Panc1 (cell line): ENCODE data around the gene SH3D21.

Experiments used
- CTCF ChIP-seq: fragments of 450-650 bp; IDR thresholded peaks from 2 replicates; pipeline ENCODE4 v1.5.1; 2017; ENCODE audit warnings: mild to moderate bottlenecking
- POLR2AphosphoS5 ChIP-seq: IDR thresholded peaks from 2 replicates; pipeline ENCODE4 v1.6.1; 2012; ENCODE audit warnings: mild to moderate bottlenecking, low read depth, low read length, moderate library complexity
- SIN3A ChIP-seq: IDR thresholded peaks from 2 replicates; pipeline ENCODE4 v1.6.1; 2012; ENCODE audit warnings: low read depth, mild to moderate bottlenecking, low read length, moderate library complexity, borderline replicate concordance; ENCODE audit not compliant: insufficient read depth
- TF ChIP-seq, protein P1 (sequence below), 2 experiments: IDR thresholded peaks; 2 replicates each; pipeline ENCODE4 v1.6.1; 2011 to 2012; ENCODE audit warnings: low read depth in 2 of 2, control low read depth in 1 of 2, low read length in 1 of 2, mild to moderate bottlenecking in 1 of 2, moderate library complexity in 1 of 2; ENCODE audit not compliant: insufficient read depth in 1 of 2

GRCh38 chr1:36350659-36351226 is 44.6 kb downstream of the SH3D21 start:
- TF ChIP-seq CTCF, result no peak
- no peak for TF ChIP-seq POLR2AphosphoS5
- TF ChIP-seq SIN3A, result no peak
- TF ChIP-seq, protein P1, sequence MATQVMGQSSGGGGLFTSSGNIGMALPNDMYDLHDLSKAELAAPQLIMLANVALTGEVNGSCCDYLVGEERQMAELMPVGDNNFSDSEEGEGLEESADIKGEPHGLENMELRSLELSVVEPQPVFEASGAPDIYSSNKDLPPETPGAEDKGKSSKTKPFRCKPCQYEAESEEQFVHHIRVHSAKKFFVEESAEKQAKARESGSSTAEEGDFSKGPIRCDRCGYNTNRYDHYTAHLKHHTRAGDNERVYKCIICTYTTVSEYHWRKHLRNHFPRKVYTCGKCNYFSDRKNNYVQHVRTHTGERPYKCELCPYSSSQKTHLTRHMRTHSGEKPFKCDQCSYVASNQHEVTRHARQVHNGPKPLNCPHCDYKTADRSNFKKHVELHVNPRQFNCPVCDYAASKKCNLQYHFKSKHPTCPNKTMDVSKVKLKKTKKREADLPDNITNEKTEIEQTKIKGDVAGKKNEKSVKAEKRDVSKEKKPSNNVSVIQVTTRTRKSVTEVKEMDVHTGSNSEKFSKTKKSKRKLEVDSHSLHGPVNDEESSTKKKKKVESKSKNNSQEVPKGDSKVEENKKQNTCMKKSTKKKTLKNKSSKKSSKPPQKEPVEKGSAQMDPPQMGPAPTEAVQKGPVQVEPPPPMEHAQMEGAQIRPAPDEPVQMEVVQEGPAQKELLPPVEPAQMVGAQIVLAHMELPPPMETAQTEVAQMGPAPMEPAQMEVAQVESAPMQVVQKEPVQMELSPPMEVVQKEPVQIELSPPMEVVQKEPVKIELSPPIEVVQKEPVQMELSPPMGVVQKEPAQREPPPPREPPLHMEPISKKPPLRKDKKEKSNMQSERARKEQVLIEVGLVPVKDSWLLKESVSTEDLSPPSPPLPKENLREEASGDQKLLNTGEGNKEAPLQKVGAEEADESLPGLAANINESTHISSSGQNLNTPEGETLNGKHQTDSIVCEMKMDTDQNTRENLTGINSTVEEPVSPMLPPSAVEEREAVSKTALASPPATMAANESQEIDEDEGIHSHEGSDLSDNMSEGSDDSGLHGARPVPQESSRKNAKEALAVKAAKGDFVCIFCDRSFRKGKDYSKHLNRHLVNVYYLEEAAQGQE (IDR thresholded peaks at IDR 0.05; ENCODE audit: insufficient read depth in 1 of 2, low read depth in 2 of 2, low read length in 1 of 2), result no peak
